Stimulated activated naive CD8-positive, alpha-beta T cell treated with anti-CD3 and anti-CD28 coated beads, Interleukin-15, Interleukin-2, amounts not matched to agents 100 ng/mL and 50 ng/mL, for 24 hours (primary cell): Measurements from ENCODE around the gene METTL24.
A peak's percentile ranks its signal among the peaks of the same experiment; 100 is the strongest.

Experiments
- H3K27ac Mint-ChIP-seq: one replicate; pipeline ENCODE4 v1.8.0; 2021; ENCODE audit warnings: mild to moderate bottlenecking, mixed read lengths
- H3K27me3 Mint-ChIP-seq: one replicate; pipeline ENCODE4 v1.8.0; 2021; ENCODE audit warnings: mixed read lengths
- H3K36me3 Mint-ChIP-seq: one replicate; pipeline ENCODE4 v1.8.0; 2021; ENCODE audit warnings: low read depth, mixed read lengths
- H3K4me1 Mint-ChIP-seq: one replicate; pipeline ENCODE4 v1.8.0; 2021; ENCODE audit warnings: low read depth, mixed read lengths
- H3K4me3 Mint-ChIP-seq: one replicate; pipeline ENCODE4 v1.8.0; 2021; ENCODE audit warnings: mild to moderate bottlenecking, mixed read lengths
- H3K9me3 Mint-ChIP-seq: one replicate; pipeline ENCODE4 v1.8.0; 2021; ENCODE audit warnings: mixed read lengths

The METTL24 gene

GRCh38 chr6:110357664-110358552 lies at the start of gene METTL24:
Gene METTL24, minus strand, starts transcription at chr6:110358349. Its CDS starts 77 bp downstream, at chr6:110358272.
- Mint-ChIP-seq H3K27me3 (peaks cover 29% of the 10 kb centered on the region), H3K4me1 (peaks cover 12% of the 10 kb centered on the region), H3K36me3 (no peaks in the 10 kb centered on the region), H3K4me3 (peak within 1 kb of the TSS; percentile 83), H3K27ac (no peak within 1 kb of the TSS), H3K9me3 (no peaks in the 10 kb centered on the region)

- Mint-ChIP-seq H3K4me3 (no peak overlapping the region), H3K27ac (no peak overlapping the region), H3K36me3 (no peaks in the 10 kb centered on the region), H3K9me3 (no peaks in the 10 kb centered on the region), H3K27me3 (no peaks in the 10 kb centered on the region), H3K4me1 (no peaks in the 10 kb centered on the region)
Measured at GRCh38 chr6:110404607-110405006, 46.5 kb upstream of the METTL24 start.

GRCh38 chr6:110401585-110402176 lies 43.5 kb upstream of the METTL24 start:
- no peaks in the 10 kb centered on the region for H3K9me3 Mint-ChIP-seq
- no peaks in the 10 kb centered on the region for H3K4me1 Mint-ChIP-seq
- no peaks in the 10 kb centered on the region for H3K27me3 Mint-ChIP-seq
- H3K27ac Mint-ChIP-seq: no peak overlapping the region
- H3K4me3 Mint-ChIP-seq: no peak overlapping the region
- no peaks in the 10 kb centered on the region for H3K36me3 Mint-ChIP-seq

GRCh38 chr6:110400208-110400607 lies 42.1 kb upstream of the METTL24 start:
- Mint-ChIP-seq H3K4me3 (no peak overlapping the region), H3K4me1 (no peaks in the 10 kb centered on the region), H3K27ac (no peak overlapping the region), H3K9me3 (no peaks in the 10 kb centered on the region), H3K27me3 (no peaks in the 10 kb centered on the region), H3K36me3 (no peaks in the 10 kb centered on the region)

- Mint-ChIP-seq H3K36me3 (no peaks in the 10 kb centered on the region), H3K9me3 (no peaks in the 10 kb centered on the region), H3K27me3 (no peaks in the 10 kb centered on the region), H3K4me1 (no peaks in the 10 kb centered on the region), H3K27ac (no peak overlapping the region), H3K4me3 (no peak overlapping the region)
Measured at GRCh38 chr6:110399219-110400071, 41.3 kb upstream of the METTL24 start.

- no peak overlapping the region for H3K4me3 Mint-ChIP-seq
- H3K36me3 Mint-ChIP-seq: no peaks in the 10 kb centered on the region
- H3K27me3 Mint-ChIP-seq: no peaks in the 10 kb centered on the region
Measured at GRCh38 chr6:110398778-110399177, 40.6 kb upstream of the METTL24 start.

GRCh38 chr6:110395221-110395620 lies 37.1 kb upstream of the METTL24 start:
- Mint-ChIP-seq H3K9me3 (no peaks in the 10 kb centered on the region), H3K27me3 (no peaks in the 10 kb centered on the region), H3K36me3 (no peaks in the 10 kb centered on the region), H3K27ac (no peak overlapping the region), H3K4me1 (peaks cover 7% of the 10 kb centered on the region), H3K4me3 (no peak overlapping the region)

More at GRCh38 chr6:110398778-110399177, 40.6 kb upstream of the METTL24 start:
- H3K4me1 Mint-ChIP-seq: no peaks in the 10 kb centered on the region
- no peak overlapping the region for H3K27ac Mint-ChIP-seq
- H3K9me3 Mint-ChIP-seq: no peaks in the 10 kb centered on the region

GRCh38 chr6:110394409-110394808 lies 36.3 kb upstream of the METTL24 start:
- Mint-ChIP-seq H3K4me3 (no peak overlapping the region), H3K9me3 (no peaks in the 10 kb centered on the region), H3K27me3 (no peaks in the 10 kb centered on the region), H3K27ac (no peak overlapping the region), H3K36me3 (no peaks in the 10 kb centered on the region), H3K4me1 (peaks cover 15% of the 10 kb centered on the region)

- Mint-ChIP-seq H3K27ac (no peak overlapping the region), H3K4me3 (no peak overlapping the region), H3K4me1 (peaks cover 25% of the 10 kb centered on the region), H3K9me3 (no peaks in the 10 kb centered on the region), H3K36me3 (no peaks in the 10 kb centered on the region), H3K27me3 (no peaks in the 10 kb centered on the region)
Measured at GRCh38 chr6:110392727-110393126, 34.6 kb upstream of the METTL24 start.

- Mint-ChIP-seq H3K27me3 (no peaks in the 10 kb centered on the region), H3K36me3 (no peaks in the 10 kb centered on the region), H3K4me3 (no peak overlapping the region), H3K27ac (no peak overlapping the region), H3K4me1 (peaks cover 25% of the 10 kb centered on the region), H3K9me3 (no peaks in the 10 kb centered on the region)
Measured at GRCh38 chr6:110390404-110390803, 32.3 kb upstream of the METTL24 start.

GRCh38 chr6:110389689-110390382 lies 31.7 kb upstream of the METTL24 start:
- Mint-ChIP-seq H3K27ac (no peak overlapping the region), H3K4me1 (peaks cover 25% of the 10 kb centered on the region), H3K36me3 (no peaks in the 10 kb centered on the region), H3K9me3 (no peaks in the 10 kb centered on the region), H3K27me3 (no peaks in the 10 kb centered on the region), H3K4me3 (no peak overlapping the region)

GRCh38 chr6:110387986-110388385 lies 29.8 kb upstream of the METTL24 start:
- H3K4me1 Mint-ChIP-seq: peaks cover 25% of the 10 kb centered on the region
- H3K4me3 Mint-ChIP-seq: no peak overlapping the region
- H3K9me3 Mint-ChIP-seq: no peaks in the 10 kb centered on the region
- H3K36me3 Mint-ChIP-seq: no peaks in the 10 kb centered on the region
- H3K27me3 Mint-ChIP-seq: no peaks in the 10 kb centered on the region
- H3K27ac Mint-ChIP-seq: no peak overlapping the region

GRCh38 chr6:110385458-110385863 lies 27.3 kb upstream of the METTL24 start:
- Mint-ChIP-seq H3K4me1 (peaks cover 21% of the 10 kb centered on the region), H3K27ac (no peak overlapping the region), H3K9me3 (peaks cover 6% of the 10 kb centered on the region), H3K27me3 (no peaks in the 10 kb centered on the region), H3K36me3 (no peaks in the 10 kb centered on the region), H3K4me3 (no peak overlapping the region)

- Mint-ChIP-seq H3K4me3 (no peak overlapping the region), H3K9me3 (peaks cover 6% of the 10 kb centered on the region), H3K27ac (no peak overlapping the region), H3K27me3 (no peaks in the 10 kb centered on the region), H3K4me1 (no peaks in the 10 kb centered on the region), H3K36me3 (no peaks in the 10 kb centered on the region)
Measured at GRCh38 chr6:110378552-110378951, 20.4 kb upstream of the METTL24 start.
